Stimulated activated CD4-positive, alpha-beta T cell treated with anti-CD3 and anti-CD28 coated beads, Interleukin-15, amount 100 ng/mL, for 1 hour (primary cell): ENCODE measurements around the gene HTR7.
"Not testable (repeated sequence)": the region's sequence is repeated elsewhere in the genome, so short reads cannot be mapped to it uniquely, and the experiment has no call there.

Source experiments
- DNase-seq, 2 donors: peaks; one replicate each; pipeline ENCODE4 v3.0.0-alpha.2; 2020; ENCODE audit warnings: low read depth in 1 of 2, low spot score in 1 of 2

The HTR7 gene

GRCh38 chr10:90858461-90858968, 676 bp upstream of the HTR7 start:
- DNase-seq = no peak

- DNase-seq = no peak
Measured at GRCh38 chr10:90856964-90857634, 740 bp downstream of the HTR7 start.

- DNase-seq = no peak
Measured at GRCh38 chr10:90856261-90856660, 1.6 kb downstream of the HTR7 start.

- no peak for DNase-seq
Measured at GRCh38 chr10:90855126-90855525, 2.7 kb downstream of the HTR7 start.

- no peak for DNase-seq
Measured at GRCh38 chr10:90849956-90850749, 7.7 kb downstream of the HTR7 start.

GRCh38 chr10:90847436-90847835, 10.4 kb downstream of the HTR7 start:
- no peak for DNase-seq

- DNase-seq = no peak
Measured at GRCh38 chr10:90846746-90847145, 11.1 kb downstream of the HTR7 start.

GRCh38 chr10:90845726-90846125, 12.1 kb downstream of the HTR7 start:
- DNase-seq = no peak

- DNase-seq = no peak
Measured at GRCh38 chr10:90842725-90843124, 15.1 kb downstream of the HTR7 start.

- DNase-seq = no peak
Measured at GRCh38 chr10:90837486-90837885, 20.4 kb downstream of the HTR7 start.

GRCh38 chr10:90834326-90834725, 23.5 kb downstream of the HTR7 start:
- DNase-seq = no peak

- DNase-seq = no peak
Measured at GRCh38 chr10:90832111-90832510, 25.7 kb downstream of the HTR7 start.

- DNase-seq = no peak
Measured at GRCh38 chr10:90822508-90822907, 35.3 kb downstream of the HTR7 start.

- DNase-seq = not testable (repeated sequence)
Measured at GRCh38 chr10:90821864-90822263, 36.0 kb downstream of the HTR7 start.

- no peak for DNase-seq
Measured at GRCh38 chr10:90819911-90820310, 37.9 kb downstream of the HTR7 start.

- no peak for DNase-seq
Measured at GRCh38 chr10:90818736-90819135, 39.1 kb downstream of the HTR7 start.

GRCh38 chr10:90817128-90817889, 40.5 kb downstream of the HTR7 start:
- no peak for DNase-seq

- no peak for DNase-seq
Measured at GRCh38 chr10:90816466-90816865, 41.4 kb downstream of the HTR7 start.

- no peak for DNase-seq
Measured at GRCh38 chr10:90813594-90814365, 44.1 kb downstream of the HTR7 start.

GRCh38 chr10:90807106-90807505, 50.7 kb downstream of the HTR7 start:
- DNase-seq = not testable (repeated sequence)

- no peak for DNase-seq
Measured at GRCh38 chr10:90806677-90807076, 51.2 kb downstream of the HTR7 start.
